ENCODE data around the gene GRIN3B. TPM values are rescaled to one million over a fixed set of nuclear protein-coding genes. Genes with fewer than 3 reads are reported as not detected.

The GRIN3B gene
- total RNA-seq, 2 experiments from 2014 or later, result not detected

DNA sequence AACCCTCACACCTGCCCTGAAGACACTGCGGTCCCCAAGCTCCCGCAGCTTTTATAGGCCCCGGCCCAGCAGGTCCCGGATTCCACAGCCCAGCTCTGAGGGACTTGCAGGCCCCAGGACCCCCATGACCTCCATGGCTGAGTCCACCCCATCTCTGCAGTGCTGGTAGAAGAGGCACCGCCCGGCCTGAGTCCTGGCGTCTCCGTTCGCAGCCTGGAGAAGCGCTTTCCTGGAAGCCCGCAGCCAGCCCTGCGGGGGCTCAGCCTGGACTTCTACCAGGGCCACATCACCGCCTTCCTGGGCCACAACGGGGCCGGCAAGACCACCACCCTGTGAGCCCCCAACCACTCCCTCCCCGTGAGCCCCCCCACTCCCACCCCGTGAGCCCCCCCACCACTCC lies 48.9 kb downstream of the GRIN3B start:
- Mint-ChIP-seq H3K27ac (no peak overlapping the region), H3K4me1 (ENCODE audit: low read depth) (peaks cover 9% of the 10 kb centered on the region), H3K36me3 (ENCODE audit: low read depth) (peaks cover 35% of the 10 kb centered on the region), H3K9me3 (ENCODE audit: insufficient read depth) (no peaks in the 10 kb centered on the region), H3K4me3 (no peak overlapping the region), H3K27me3 (ENCODE audit: low read depth) (no peaks in the 10 kb centered on the region)
- DNase-seq (no peak), ATAC-seq (no peak)
- ChIA-PET POLR2A (interaction anchor here (0.8 to 1.4 kb wide), 2 partner anchors 19 to 26 kb away, joined by 3 to 4 read pairs; no protein-coding TSS in a partner anchor), CTCF (no interaction called here)

DNA sequence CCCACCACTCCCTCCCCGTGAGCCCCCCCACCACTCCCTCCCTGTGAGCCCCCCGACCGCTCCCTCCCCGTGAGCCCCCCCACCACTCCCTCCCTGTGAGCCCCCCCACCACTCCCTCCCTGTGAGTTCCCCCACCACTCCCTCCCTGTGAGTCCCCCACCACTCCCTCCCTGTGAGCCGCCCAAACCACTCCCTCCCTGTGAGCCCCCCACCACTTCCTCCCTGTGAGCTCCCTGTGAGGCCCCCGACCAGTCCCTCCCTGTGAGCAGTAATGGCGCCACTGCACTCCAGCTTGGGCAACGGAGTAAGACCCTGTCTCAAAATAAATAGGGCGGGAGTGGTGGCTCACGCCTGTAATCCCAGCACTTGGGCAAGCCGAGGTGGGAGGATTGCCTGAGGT lies 49.6 kb downstream of the GRIN3B start:
- CTCF ChIA-PET, result no interaction called here
- DNase-seq (no peak), ATAC-seq (no peak)
- Mint-ChIP-seq H3K27ac (no peak overlapping the region), H3K9me3 (ENCODE audit: insufficient read depth) (no peaks in the 10 kb centered on the region), H3K36me3 (ENCODE audit: low read depth) (peaks cover 31% of the 10 kb centered on the region), H3K4me3 (no peak overlapping the region), H3K4me1 (ENCODE audit: low read depth) (peaks cover 9% of the 10 kb centered on the region), H3K27me3 (ENCODE audit: low read depth) (no peaks in the 10 kb centered on the region)
- POLR2A ChIA-PET, result no interaction called here

DNA sequence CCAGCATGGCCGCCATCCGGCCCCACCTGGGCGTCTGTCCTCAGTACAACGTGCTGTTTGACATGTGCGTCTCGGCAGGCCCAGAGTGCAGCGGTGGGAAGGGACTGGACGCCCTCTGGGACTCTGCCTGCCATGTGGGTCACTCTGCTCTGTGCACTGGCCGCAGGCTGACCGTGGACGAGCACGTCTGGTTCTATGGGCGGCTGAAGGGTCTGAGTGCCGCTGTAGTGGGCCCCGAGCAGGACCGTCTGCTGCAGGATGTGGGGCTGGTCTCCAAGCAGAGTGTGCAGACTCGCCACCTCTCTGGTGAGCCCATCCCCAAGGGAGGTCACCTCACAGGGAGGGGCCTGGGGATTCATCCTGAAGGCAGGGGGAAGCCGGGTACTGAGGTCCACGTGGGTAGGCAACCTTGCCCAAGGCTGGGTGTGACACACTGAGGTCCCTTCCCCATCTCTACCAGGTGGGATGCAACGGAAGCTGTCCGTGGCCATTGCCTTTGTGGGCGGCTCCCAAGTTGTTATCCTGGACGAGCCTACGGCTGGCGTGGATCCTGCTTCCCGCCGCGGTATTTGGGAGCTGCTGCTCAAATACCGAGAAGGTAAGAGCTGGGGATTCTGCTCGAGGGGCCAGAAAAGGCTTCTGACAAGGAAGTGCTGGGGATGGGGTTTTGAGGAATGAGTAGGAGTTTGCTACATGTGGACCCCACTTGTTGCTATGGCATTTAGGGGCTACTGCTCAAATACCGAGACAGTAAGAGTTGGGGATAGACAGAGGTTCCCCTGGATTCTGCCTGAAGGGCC lies 51.0 kb downstream of the GRIN3B start:
- H3K4me1 Mint-ChIP-seq (ENCODE audit: low read depth), result peaks cover 7% of the 10 kb centered on the region
- ChIA-PET POLR2A (no interaction called here), CTCF (no interaction called here)

DNA sequence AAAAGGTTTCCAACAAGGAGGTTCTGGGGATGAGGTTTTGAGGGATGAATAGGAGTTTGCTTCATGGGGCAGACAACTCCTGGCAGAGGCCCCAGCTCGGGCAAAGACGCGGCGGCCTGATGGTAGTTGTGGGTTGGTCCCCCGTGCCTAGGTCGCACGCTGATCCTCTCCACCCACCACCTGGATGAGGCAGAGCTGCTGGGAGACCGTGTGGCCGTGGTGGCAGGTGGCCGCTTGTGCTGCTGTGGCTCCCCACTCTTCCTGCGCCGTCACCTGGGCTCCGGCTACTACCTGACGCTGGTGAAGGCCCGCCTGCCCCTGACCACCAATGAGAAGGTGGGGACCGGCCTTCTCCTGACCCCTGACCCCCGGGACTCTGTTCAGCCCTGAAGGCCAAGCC lies 51.6 kb downstream of the GRIN3B start:
- no peak for DNase-seq
- Mint-ChIP-seq H3K27me3 (ENCODE audit: low read depth) (no peaks in the 10 kb centered on the region), H3K9me3 (ENCODE audit: insufficient read depth) (no peaks in the 10 kb centered on the region), H3K4me3 (no peak overlapping the region), H3K36me3 (ENCODE audit: low read depth) (peaks cover 30% of the 10 kb centered on the region), H3K27ac (no peak overlapping the region), H3K4me1 (ENCODE audit: low read depth) (peaks cover 7% of the 10 kb centered on the region)
- CTCF ChIA-PET, result no interaction called here
- ATAC-seq, result no peak
- POLR2A ChIA-PET, result no interaction called here

More for the DNA sequence above, 51.0 kb downstream of the GRIN3B start:
- DNase-seq (no peak), ATAC-seq (no peak)
- Mint-ChIP-seq H3K27ac (no peak overlapping the region), H3K27me3 (ENCODE audit: low read depth) (no peaks in the 10 kb centered on the region), H3K36me3 (ENCODE audit: low read depth) (peaks cover 27% of the 10 kb centered on the region), H3K9me3 (ENCODE audit: insufficient read depth) (no peaks in the 10 kb centered on the region), H3K4me3 (no peak overlapping the region)

DNA sequence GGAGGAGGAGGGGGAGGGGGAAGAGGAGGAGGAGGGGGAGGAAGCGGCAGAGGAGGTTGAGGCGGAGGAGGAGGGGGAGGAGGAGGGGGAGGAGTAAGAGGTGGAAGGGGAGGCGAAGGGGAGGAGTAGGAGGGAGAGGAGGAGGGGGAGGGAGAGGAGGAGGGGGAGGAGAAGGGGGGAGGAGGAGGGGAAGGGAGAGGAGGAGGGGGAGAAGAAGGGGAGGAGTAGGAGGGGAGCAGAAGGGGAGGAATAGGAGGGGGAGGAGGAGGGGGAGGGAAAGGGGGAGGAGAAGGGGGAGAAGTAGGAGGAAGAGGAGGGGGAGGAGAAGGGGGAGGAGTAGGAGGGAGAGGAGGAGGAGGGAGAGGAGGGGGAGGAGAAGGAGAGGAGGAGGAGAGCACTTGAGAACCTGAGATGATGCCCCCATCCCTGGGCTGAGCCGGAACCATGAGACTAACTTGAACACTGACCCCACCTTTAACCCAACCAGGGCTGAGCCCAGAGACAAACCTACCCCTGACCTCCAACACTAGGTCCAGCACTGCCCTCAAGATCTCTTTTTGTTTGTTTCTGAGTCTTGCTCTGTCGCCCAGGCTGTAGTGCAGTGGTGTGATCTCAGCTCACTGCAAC lies 52.2 kb downstream of the GRIN3B start:
- POLR2A ChIA-PET, result no interaction called here
- peaks cover 35% of the 10 kb centered on the region for H3K36me3 Mint-ChIP-seq (ENCODE audit: low read depth)

DNA sequence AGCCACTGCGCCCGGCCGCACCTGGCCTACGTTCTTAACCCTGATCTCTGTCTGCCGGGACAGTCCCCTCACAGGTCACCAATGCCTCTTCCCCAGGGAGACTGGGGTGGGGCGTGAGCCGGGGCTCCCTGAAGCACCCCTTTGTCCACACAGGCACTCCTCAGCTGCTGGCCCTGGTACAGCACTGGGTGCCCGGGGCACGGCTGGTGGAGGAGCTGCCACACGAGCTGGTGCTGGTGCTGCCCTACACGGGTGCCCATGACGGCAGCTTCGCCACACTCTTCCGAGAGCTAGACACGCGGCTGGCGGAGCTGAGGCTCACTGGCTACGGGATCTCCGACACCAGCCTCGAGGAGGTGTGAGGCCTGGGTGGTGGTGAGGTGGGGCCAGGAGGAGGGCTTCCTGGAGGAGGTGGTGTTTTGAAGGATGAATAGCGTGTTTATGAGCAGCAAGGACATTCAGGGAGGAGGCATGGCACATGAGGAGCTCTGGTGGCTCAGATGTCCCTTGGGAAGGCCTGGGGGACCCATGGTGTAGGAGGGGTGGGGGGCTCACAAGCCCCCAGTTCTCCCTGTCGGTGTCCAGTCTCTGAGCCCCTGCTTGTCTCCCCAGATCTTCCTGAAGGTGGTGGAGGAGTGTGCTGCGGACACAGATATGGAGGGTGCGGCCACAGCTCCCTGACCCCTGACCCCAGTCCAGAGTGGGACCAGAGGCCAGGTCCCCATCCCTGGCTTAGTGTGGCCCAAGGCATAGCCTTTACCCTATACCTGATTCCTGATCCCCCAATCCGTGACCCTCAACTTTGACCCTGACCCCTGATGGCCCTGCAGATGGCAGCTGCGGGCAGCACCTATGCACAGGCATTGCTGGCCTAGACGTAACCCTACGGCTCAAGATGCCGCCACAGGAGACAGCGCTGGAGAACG lies 53.2 kb downstream of the GRIN3B start:
- POLR2A ChIA-PET, result interaction anchor here (0.8 to 1.6 kb wide), 2 partner anchors 10 to 14 kb away, joined by 3 to 5 read pairs; partner anchors contain the start of gene ARHGAP45
- peaks cover 18% of the 10 kb centered on the region for H3K4me1 Mint-ChIP-seq (ENCODE audit: low read depth)
- no peaks in the 10 kb centered on the region for H3K9me3 Mint-ChIP-seq (ENCODE audit: insufficient read depth)
- no peak overlapping the region for H3K4me3 Mint-ChIP-seq
- peaks cover 44% of the 10 kb centered on the region for H3K36me3 Mint-ChIP-seq (ENCODE audit: low read depth)
- CTCF ChIA-PET, result no interaction called here
- no peaks in the 10 kb centered on the region for H3K27me3 Mint-ChIP-seq (ENCODE audit: low read depth)
- ATAC-seq (peak; percentile 12), DNase-seq (no peak)
- H3K27ac Mint-ChIP-seq, result peak overlapping the region; percentile 30

More for the DNA sequence above, 52.2 kb downstream of the GRIN3B start:
- H3K4me1 Mint-ChIP-seq (ENCODE audit: low read depth), result peaks cover 10% of the 10 kb centered on the region
- DNase-seq (no peak), ATAC-seq (peak; percentile 21)
- CTCF ChIA-PET, result no interaction called here
- H3K9me3 Mint-ChIP-seq (ENCODE audit: insufficient read depth), result no peaks in the 10 kb centered on the region
- no peaks in the 10 kb centered on the region for H3K27me3 Mint-ChIP-seq (ENCODE audit: low read depth)
- H3K4me3 Mint-ChIP-seq, result no peak overlapping the region
- H3K27ac Mint-ChIP-seq, result peak overlapping the region; percentile 30

DNA sequence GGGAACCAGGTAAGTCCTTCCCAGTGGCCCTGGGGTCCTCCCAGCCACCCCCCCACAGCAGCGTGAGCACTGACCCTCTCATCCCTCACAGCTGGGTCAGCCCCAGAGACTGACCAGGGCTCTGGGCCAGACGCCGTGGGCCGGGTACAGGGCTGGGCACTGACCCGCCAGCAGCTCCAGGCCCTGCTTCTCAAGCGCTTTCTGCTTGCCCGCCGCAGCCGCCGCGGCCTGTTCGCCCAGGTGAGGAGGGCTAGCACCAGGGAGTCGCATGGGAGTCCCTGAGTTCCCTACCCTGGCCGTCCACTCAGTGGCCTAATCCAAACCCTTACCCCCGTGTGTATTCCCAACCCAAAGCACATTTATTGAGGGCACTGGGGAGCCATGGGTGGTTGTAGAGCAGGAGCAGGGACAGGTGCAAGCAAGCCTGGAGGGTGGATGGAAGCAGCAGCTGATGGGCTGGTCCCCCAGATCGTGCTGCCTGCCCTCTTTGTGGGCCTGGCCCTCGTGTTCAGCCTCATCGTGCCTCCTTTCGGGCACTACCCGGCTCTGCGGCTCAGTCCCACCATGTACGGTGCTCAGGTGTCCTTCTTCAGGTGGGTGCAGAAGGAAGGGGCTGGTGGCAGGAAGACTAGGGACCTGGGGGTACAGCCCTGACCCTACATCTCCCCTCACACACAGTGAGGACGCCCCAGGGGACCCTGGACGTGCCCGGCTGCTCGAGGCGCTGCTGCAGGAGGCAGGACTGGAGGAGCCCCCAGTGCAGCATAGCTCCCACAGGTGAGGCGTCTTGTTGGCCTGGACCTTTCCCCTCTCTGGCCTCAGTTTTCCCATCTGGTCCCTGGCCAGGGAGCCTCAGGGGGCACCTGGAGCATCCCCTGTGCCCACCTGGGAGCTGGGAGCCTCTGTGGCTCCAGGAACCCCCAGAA lies 54.1 kb downstream of the GRIN3B start:
- Mint-ChIP-seq H3K27ac (no peak overlapping the region), H3K27me3 (ENCODE audit: low read depth) (no peaks in the 10 kb centered on the region), H3K9me3 (ENCODE audit: insufficient read depth) (no peaks in the 10 kb centered on the region), H3K4me1 (ENCODE audit: low read depth) (peaks cover 20% of the 10 kb centered on the region), H3K4me3 (no peak overlapping the region), H3K36me3 (ENCODE audit: low read depth) (peaks cover 46% of the 10 kb centered on the region)
- no peak for DNase-seq
- POLR2A ChIA-PET, result interaction anchor here (0.8 to 1.6 kb wide), 2 partner anchors 11 to 13 kb away, joined by 3 to 5 read pairs; partner anchors contain the start of gene ARHGAP45
- ATAC-seq, result no peak
- CTCF ChIA-PET, result interaction anchor here (1.1 kb wide), 1 partner anchor 10 kb away, joined by 3 read pairs; no protein-coding TSS in a partner anchor

DNA sequence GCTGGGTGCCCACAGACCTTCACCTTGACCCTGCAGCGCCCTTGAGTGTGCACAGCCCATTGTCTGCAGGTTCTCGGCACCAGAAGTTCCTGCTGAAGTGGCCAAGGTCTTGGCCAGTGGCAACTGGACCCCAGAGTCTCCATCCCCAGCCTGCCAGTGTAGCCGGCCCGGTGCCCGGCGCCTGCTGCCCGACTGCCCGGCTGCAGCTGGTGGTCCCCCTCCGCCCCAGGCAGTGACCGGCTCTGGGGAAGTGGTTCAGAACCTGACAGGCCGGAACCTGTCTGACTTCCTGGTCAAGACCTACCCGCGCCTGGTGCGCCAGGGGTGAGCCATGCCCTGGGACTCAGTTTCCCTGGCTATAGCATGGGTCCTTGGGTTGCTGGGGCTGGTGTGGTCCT lies 54.8 kb downstream of the GRIN3B start:
- POLR2A ChIA-PET, result interaction anchor here (0.8 to 1.6 kb wide), 2 partner anchors 12 kb away, joined by 4 to 5 read pairs; partner anchors contain the start of gene ARHGAP45
- Mint-ChIP-seq H3K4me3 (no peak overlapping the region), H3K27me3 (ENCODE audit: low read depth) (no peaks in the 10 kb centered on the region), H3K27ac (no peak overlapping the region), H3K9me3 (ENCODE audit: insufficient read depth) (no peaks in the 10 kb centered on the region), H3K4me1 (ENCODE audit: low read depth) (peaks cover 20% of the 10 kb centered on the region), H3K36me3 (ENCODE audit: low read depth) (peaks cover 52% of the 10 kb centered on the region)
- no peak for DNase-seq
- CTCF ChIA-PET, result interaction anchor here (1.1 kb wide), 1 partner anchor 10 kb away, joined by 3 read pairs; no protein-coding TSS in a partner anchor
- no peak for ATAC-seq

DNA sequence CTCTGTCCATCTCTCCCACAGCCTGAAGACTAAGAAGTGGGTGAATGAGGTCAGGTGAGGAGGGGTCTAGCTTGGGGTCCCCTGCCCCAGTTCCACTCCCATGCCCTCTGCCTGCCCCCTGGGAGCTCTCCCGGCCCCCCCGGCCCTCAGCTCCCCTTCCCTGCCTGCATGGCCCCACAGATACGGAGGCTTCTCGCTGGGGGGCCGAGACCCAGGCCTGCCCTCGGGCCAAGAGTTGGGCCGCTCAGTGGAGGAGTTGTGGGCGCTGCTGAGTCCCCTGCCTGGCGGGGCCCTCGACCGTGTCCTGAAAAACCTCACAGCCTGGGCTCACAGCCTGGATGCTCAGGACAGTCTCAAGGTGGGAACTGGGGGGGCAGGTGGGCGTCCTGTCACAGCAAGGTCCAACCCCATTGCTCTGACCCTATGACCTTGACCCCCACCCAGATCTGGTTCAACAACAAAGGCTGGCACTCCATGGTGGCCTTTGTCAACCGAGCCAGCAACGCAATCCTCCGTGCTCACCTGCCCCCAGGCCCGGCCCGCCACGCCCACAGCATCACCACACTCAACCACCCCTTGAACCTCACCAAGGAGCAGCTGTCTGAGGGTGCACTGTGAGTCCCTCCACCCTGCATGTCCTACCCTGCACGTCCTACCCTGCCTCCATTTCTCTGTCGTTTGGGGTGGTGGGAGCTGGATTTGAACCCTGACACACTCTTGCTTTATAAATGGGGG lies 55.8 kb downstream of the GRIN3B start:
- DNase-seq (no peak), ATAC-seq (no peak)
- Mint-ChIP-seq H3K9me3 (ENCODE audit: insufficient read depth) (no peaks in the 10 kb centered on the region), H3K4me1 (ENCODE audit: low read depth) (peaks cover 20% of the 10 kb centered on the region), H3K36me3 (ENCODE audit: low read depth) (peaks cover 52% of the 10 kb centered on the region), H3K27me3 (ENCODE audit: low read depth) (no peaks in the 10 kb centered on the region), H3K27ac (no peak overlapping the region), H3K4me3 (no peak overlapping the region)
- POLR2A ChIA-PET, result interaction anchor here (0.8 kb wide), 1 partner anchor 11 kb away, joined by 4 read pairs; the partner anchor contains the start of gene ARHGAP45
- CTCF ChIA-PET, result interaction anchor here (1.0 kb wide), 1 partner anchor 15 kb away, joined by 3 read pairs; no protein-coding TSS in a partner anchor

DNA sequence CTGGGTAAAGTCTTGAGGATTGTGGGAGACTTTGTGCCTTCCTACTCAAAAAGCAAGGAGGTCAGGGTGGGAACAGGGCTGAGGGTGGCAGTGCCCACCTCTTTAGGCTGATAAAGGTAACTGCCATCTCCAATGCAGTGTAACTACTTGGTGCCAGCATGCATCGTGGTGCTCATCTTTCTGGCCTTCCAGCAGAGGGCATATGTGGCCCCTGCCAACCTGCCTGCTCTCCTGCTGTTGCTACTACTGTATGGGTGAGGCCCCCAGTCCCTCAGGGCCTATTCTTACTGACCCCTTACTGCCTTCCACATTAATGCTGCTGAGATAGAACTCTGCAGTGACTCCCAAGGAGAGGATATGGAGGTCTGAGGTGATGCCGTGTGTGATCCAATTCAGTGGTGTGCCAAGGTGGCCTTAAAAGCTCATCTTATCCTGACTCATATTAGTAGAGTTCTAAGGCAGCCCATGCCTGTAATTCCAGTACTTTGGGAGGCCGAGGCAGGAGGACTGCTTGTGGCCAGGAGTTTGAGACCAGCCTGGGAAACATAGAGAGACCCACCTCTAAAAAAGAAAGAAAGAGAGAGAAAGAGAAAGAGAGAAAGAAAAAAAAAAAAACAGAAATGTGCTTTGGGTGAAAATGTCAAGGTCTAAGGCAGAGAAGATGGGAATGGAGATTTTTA lies 57.1 kb downstream of the GRIN3B start:
- Mint-ChIP-seq H3K27me3 (ENCODE audit: low read depth) (no peaks in the 10 kb centered on the region), H3K9me3 (ENCODE audit: insufficient read depth) (no peaks in the 10 kb centered on the region), H3K4me3 (no peak overlapping the region), H3K36me3 (ENCODE audit: low read depth) (peaks cover 52% of the 10 kb centered on the region), H3K4me1 (ENCODE audit: low read depth) (peaks cover 15% of the 10 kb centered on the region), H3K27ac (no peak overlapping the region)
- ATAC-seq, result peak; percentile 31
- CTCF ChIA-PET, result interaction anchor here (1.3 to 2.0 kb wide), 4 partner anchors 10 to 187 kb away, joined by 3 to 7 read pairs (median 4); partner anchors contain the start of gene ARHGAP45
- POLR2A ChIA-PET, result interaction anchor here (0.7 to 1.2 kb wide), 2 partner anchors 30 to 135 kb away, joined by 3 to 4 read pairs; no protein-coding TSS in a partner anchor
- DNase-seq, result no peak

Data from activated CD8-positive, alpha-beta T cell treated with anti-CD3 and anti-CD28 coated beads, Interleukin-2, amount 10 ng/mL, durations not matched to agents 7 days and 5 days (primary cell).